ENCODE measurements around the gene FOXK1.

Gene FOXK1

GRCh38 chr7:4699841-4700240 is 17.7 kb downstream of the FOXK1 start (continued):
- TF ChIP-seq ZNF664 (tag by site-specific recombination; IDR thresholded peaks at IDR 0.05): no peak
- no peak for TF ChIP-seq ZNF76 (tag by site-specific recombination; IDR thresholded peaks at IDR 0.05; ENCODE audit: borderline replicate concordance, low read depth)
- TF ChIP-seq ZNF791 (tag by site-specific recombination; IDR thresholded peaks at IDR 0.05): no peak
- no peak for TF ChIP-seq KLF16 (tag by site-specific recombination; IDR thresholded peaks at IDR 0.05)
- no peak for TF ChIP-seq SCRT1 (tag by site-specific recombination; IDR thresholded peaks at IDR 0.05; ENCODE audit: borderline replicate concordance)
- no peak for TF ChIP-seq ZNF398 (tag by site-specific recombination; IDR thresholded peaks at IDR 0.05)
- TF ChIP-seq ZNF768 (tag by site-specific recombination; IDR thresholded peaks at IDR 0.05): no peak
- no peak for TF ChIP-seq INSM2 (tag by site-specific recombination; IDR thresholded peaks at IDR 0.05)
- no peak for TF ChIP-seq ZNF488 (tag by site-specific recombination; IDR thresholded peaks at IDR 0.05)

GRCh38 chr7:4700577-4701235 is 18.6 kb downstream of the FOXK1 start:
- H3K27ac ChIP-seq (ENCODE audit: extremely low read depth, low read depth, low read length): no peak overlapping the region
- no peaks in the 10 kb centered on the region for H3K9me3 ChIP-seq (ENCODE audit: control insufficient read depth, insufficient read depth, low read depth, low read length)
- H3K4me3 ChIP-seq (ENCODE audit: low read depth, low read length): no peak overlapping the region
- no peaks in the 10 kb centered on the region; a peak in 1 of 3 replicates for H3K36me3 ChIP-seq (ENCODE audit: control insufficient read depth in 2 of 2, insufficient read depth in 1 of 2, low read length in 2 of 2)
- H3K4me1 ChIP-seq (ENCODE audit: control insufficient read depth, insufficient read depth, low read length): no peaks in the 10 kb centered on the region
- TF ChIP-seq ZNF747 (tag by site-specific recombination; IDR thresholded peaks at IDR 0.05): no peak
- 0 out of 2 replicates have a peak, but pooled peaks have one; percentile 30 for TF ChIP-seq ZBTB21 (tag by site-specific recombination; IDR thresholded peaks at IDR 0.05)
- peak; percentile 82 for TF ChIP-seq ZNF600 (tag by site-specific recombination; IDR thresholded peaks at IDR 0.05)
- TF ChIP-seq ZNF707 (tag by site-specific recombination; IDR thresholded peaks at IDR 0.05): no peak
- TF ChIP-seq ZBTB17 (tag by site-specific recombination; IDR thresholded peaks at IDR 0.05): peak; percentile 35; the same call in 1 of the 2 replicates
- TF ChIP-seq ZFHX2 (tag by site-specific recombination; conservative IDR thresholded peaks at IDR 0.05): peak; percentile 39; the same call in 1 of the 2 replicates
- peak; percentile 50 for TF ChIP-seq ZIC2 (tag by site-specific recombination; IDR thresholded peaks at IDR 0.05)
- no peak for TF ChIP-seq ZNF791 (tag by site-specific recombination; IDR thresholded peaks at IDR 0.05)
- TF ChIP-seq ZNF449 (tag by site-specific recombination; IDR thresholded peaks at IDR 0.05): no peak
- TF ChIP-seq ZNF121 (tag by site-specific recombination; IDR thresholded peaks at IDR 0.05): peak; percentile 85
- no peak for TF ChIP-seq ZNF169 (tag by site-specific recombination; IDR thresholded peaks at IDR 0.05)
- peak; percentile 81 for TF ChIP-seq ZNF629 (tag by site-specific recombination; IDR thresholded peaks at IDR 0.05)
- TF ChIP-seq TRIM28 (IDR thresholded peaks at IDR 0.05; ENCODE audit: borderline replicate concordance, low read length): peak; percentile 76; the same call in 1 of the 2 replicates
- ChIA-PET POLR2A (no interaction called here), CTCF (interaction anchor here (0.8 to 0.9 kb wide), 2 partner anchors 14 to 53 kb away, joined by 3 read pairs; no protein-coding TSS in a partner anchor)
